B cell (primary cell): Measurements from ENCODE around the gene FHL1. TPM values are rescaled to one million over a fixed set of nuclear protein-coding genes. Genes with fewer than 3 reads are reported as not detected.

Experiments
- ATAC-seq: fragments of 200-7000 bp; cut with Tn5 transposase; one replicate; pipeline ENCODE4 v1.10.0; 2021; ENCODE audit warnings: low read depth, mild to moderate bottlenecking, moderate number of reproducible peaks, moderate library complexity
- CTCF ChIA-PET: fragments of 350-600 bp; sonication (Branson Sonifier 250); formaldehyde crosslinking; loops from one replicate; lab custom pipeline; 2021; ENCODE audit warnings: antibody characterized with exemption, inconsistent platforms; lab: Charles Lee
- POLR2A ChIA-PET: fragments of 350-600 bp; sonication (Branson Sonifier 250); formaldehyde crosslinking; loops from one replicate; lab custom pipeline; 2021; ENCODE audit warnings: antibody characterized with exemption; lab: Charles Lee
- DNase-seq: peaks from one replicate; pipeline ENCODE4 v3.0.0; 2013
- H2AFZ ChIP-seq: 2 replicates; pipeline ENCODE4 v1.6.1; 2012; ENCODE audit warnings: mild to moderate bottlenecking, low read depth, low read length; ENCODE audit not compliant: insufficient read depth, poor library complexity, severe bottlenecking
- H3K27ac ChIP-seq, 2 donors: 1 replicate in 1 of 2; 2 replicates in 1 of 2; pipeline ENCODE4 v1.5.1; 2012 to 2013; ENCODE audit warnings: low read length in 2 of 2, mild to moderate bottlenecking in 2 of 2, moderate library complexity in 1 of 2
- H3K27me3 ChIP-seq, 4 experiments: fragments of 200-600 bp in 1 of 4; sonication (generic) in 1 of 4; replicated peaks in 1 of 4; 1 replicate in 2 of 4; 2 replicates in 2 of 4; pipeline versions ENCODE4 v1.6.1 to v1.7.0; 2013 to 2016; ENCODE audit warnings: low read length in 3 of 4, mild to moderate bottlenecking in 2 of 4, mixed read lengths in 1 of 4, moderate library complexity in 1 of 4; ENCODE audit not compliant: insufficient read depth in 4 of 4, control insufficient read depth in 3 of 4; ENCODE audit errors: control extremely low read depth in 1 of 4
- H3K36me3 ChIP-seq, 2 experiments: replicated peaks in 1 of 2; 1 replicate in 1 of 2; 2 replicates in 1 of 2; pipeline versions ENCODE4 v1.6.1 to v1.7.1; 2013; ENCODE audit warnings: low read length in 1 of 2; ENCODE audit not compliant: insufficient read depth in 2 of 2, control insufficient read depth in 1 of 2; ENCODE audit errors: control extremely low read depth in 1 of 2, extremely low read depth in 1 of 2
- H3K4me1 ChIP-seq, 2 donors: fragments of 200-600 bp in 1 of 2; sonication (generic) in 1 of 2; 1 replicate in 1 of 2; 2 replicates in 1 of 2; pipeline versions ENCODE4 v1.5.1 to v1.6.1; 2013 to 2017; ENCODE audit warnings: low read length in 2 of 2; ENCODE audit not compliant: control insufficient read depth in 2 of 2, insufficient read depth in 2 of 2
- H3K4me2 ChIP-seq: replicated peaks from 2 replicates; pipeline ENCODE3; 2012; ENCODE audit warnings: mild to moderate bottlenecking, low read depth, low read length; ENCODE audit not compliant: poor library complexity, severe bottlenecking
- H3K4me3 ChIP-seq, 5 experiments: fragments of 200-600 bp in 1 of 5; sonication (generic) in 1 of 5; 1 replicate in 3 of 5; 2 replicates in 2 of 5; pipeline versions ENCODE4 v1.5.1 to v1.7.0; 2011 to 2016; ENCODE audit warnings: low read length in 4 of 5, mild to moderate bottlenecking in 4 of 5, low read depth in 2 of 5, control low read depth in 1 of 5, moderate library complexity in 1 of 5; ENCODE audit not compliant: insufficient read depth in 1 of 5; ENCODE audit errors: control extremely low read depth in 1 of 5, extremely low read depth in 1 of 5
- H3K79me2 ChIP-seq: fragments of 200-600 bp; sonication (generic); one replicate; pipeline ENCODE4 v1.6.0; 2016; ENCODE audit warnings: low read length; ENCODE audit not compliant: control insufficient read depth, insufficient read depth
- H3K9ac ChIP-seq: fragments of 200-600 bp; sonication (generic); 2 replicates; pipeline ENCODE4 v1.6.1; 2017; ENCODE audit warnings: mild to moderate bottlenecking, low read length, moderate library complexity
- H3K9me3 ChIP-seq, 3 donors: one replicate each; pipeline versions ENCODE4 v1.6.1 to v1.7.1; 2013; ENCODE audit warnings: low read length in 2 of 3; ENCODE audit not compliant: control insufficient read depth in 2 of 3, insufficient read depth in 1 of 3; ENCODE audit errors: control extremely low read depth in 1 of 3
- H4K20me1 ChIP-seq: 2 replicates; pipeline ENCODE4 v1.6.0; 2012; ENCODE audit warnings: mild to moderate bottlenecking, low read length; ENCODE audit not compliant: insufficient read depth, control insufficient read depth, poor library complexity, severe bottlenecking
- H3K27ac Mint-ChIP-seq: one replicate; pipeline ENCODE4 v1.8.0; 2021; ENCODE audit warnings: mixed read lengths
- H3K27me3 Mint-ChIP-seq: one replicate; pipeline ENCODE4 v1.8.0; 2021; ENCODE audit warnings: mixed read lengths
- H3K4me1 Mint-ChIP-seq: one replicate; pipeline ENCODE4 v1.8.0; 2021; ENCODE audit warnings: mixed read lengths
- H3K4me3 Mint-ChIP-seq: one replicate; pipeline ENCODE4 v1.8.0; 2021; ENCODE audit warnings: mixed read lengths
- H3K9me3 Mint-ChIP-seq: one replicate; pipeline ENCODE4 v1.8.0; 2022; ENCODE audit warnings: mixed read lengths; ENCODE audit not compliant: insufficient read depth
- CTCF ChIP-seq: fragments of 200-600 bp; IDR thresholded peaks from one replicate; pipeline ENCODE4 v1.8.0; 2022; ENCODE audit warnings: antibody characterized with exemption, mild to moderate bottlenecking
- EZH2 ChIP-seq: IDR thresholded peaks from 2 replicates; pipeline ENCODE4 v1.6.1; 2012; ENCODE audit warnings: borderline replicate concordance, low read depth, mild to moderate bottlenecking, moderate library complexity, low read length; ENCODE audit not compliant: insufficient read depth, poor library complexity, severe bottlenecking
- WGBS: methylation state at CpG from one replicate; pipeline ENCODE4 v1.1.5; 2013; ENCODE audit warnings: missing lambda C conversion rate; ENCODE audit not compliant: insufficient coverage; 5-methylcytosine and 5-hydroxymethylcytosine counted together
- intact Hi-C: fragments of 100-400 bp; cut with micrococcal nuclease; formaldehyde crosslinking; loops from one replicate; pipeline ENCODE4 v1.10.0; 2022
- polyA plus RNA-seq: library from polyadenylated mRNA; depleted of rRNA; stranded (reverse); fragments of >200 nt; gene quantifications from 2 replicates; pipeline ENCODE4 v1.2.3, GENCODE V29; 2012
- total RNA-seq, 2 donors: library from RNA; stranded (reverse); fragments of 120-200 nt in 1 of 2; gene quantifications; 1 replicate in 1 of 2; 2 replicates in 1 of 2; pipeline versions ENCODE4 v1.2.3 to v1.2.4, GENCODE V29; 2013 to 2022

FHL1 gene
- total and polyA plus RNA-seq, 2 donors (not counting 1 experiment from before 2014, with no cell fraction given) = 6.7 to 8.0 TPM

GRCh38 chrX:136141569-136141968, 5.8 kb upstream of the FHL1 start:
- no peak for TF ChIP-seq CTCF
- no peak for TF ChIP-seq EZH2
- Histone ChIP-seq H3K9ac (no peak overlapping the region), H3K36me3 (no peaks in the 10 kb centered on the region), H3K79me2 (no peaks in the 10 kb centered on the region), H3K9me3 (no peaks in the 10 kb centered on the region), H2AFZ (no peak overlapping the region), H3K27ac (no peak overlapping the region), H3K4me2 (no peak overlapping the region), H3K4me3 (no peak overlapping the region), H3K4me1 (peaks cover 16 to 17% of the 10 kb centered on the region in 2 donors), H4K20me1 (no peaks in the 10 kb centered on the region), H3K27me3 (peaks cover 0 to 6% (median 0%) of the 10 kb centered on the region in 4 experiments)
- no peak overlapping the region for H3K27ac Mint-ChIP-seq
- peaks cover 20% of the 10 kb centered on the region for H3K4me1 Mint-ChIP-seq
- H3K9me3 Mint-ChIP-seq = no peaks in the 10 kb centered on the region
- WGBS = no CpG with 5 or more reads among the region's 3 CpGs
- intact Hi-C loops = loop anchor here (10.0 kb wide), 1 partner anchor 353 kb away; the partner anchor contains the start of gene HTATSF1
- ChIA-PET CTCF (interaction anchor here (1.5 kb wide), 1 partner anchor 21 kb away, joined by 3 read pairs; no protein-coding TSS in a partner anchor), POLR2A (no interaction called here)
- DNase-seq = no peak
- H3K27me3 Mint-ChIP-seq = no peaks in the 10 kb centered on the region
- H3K4me3 Mint-ChIP-seq = no peak overlapping the region
- no peak for ATAC-seq

DNA sequence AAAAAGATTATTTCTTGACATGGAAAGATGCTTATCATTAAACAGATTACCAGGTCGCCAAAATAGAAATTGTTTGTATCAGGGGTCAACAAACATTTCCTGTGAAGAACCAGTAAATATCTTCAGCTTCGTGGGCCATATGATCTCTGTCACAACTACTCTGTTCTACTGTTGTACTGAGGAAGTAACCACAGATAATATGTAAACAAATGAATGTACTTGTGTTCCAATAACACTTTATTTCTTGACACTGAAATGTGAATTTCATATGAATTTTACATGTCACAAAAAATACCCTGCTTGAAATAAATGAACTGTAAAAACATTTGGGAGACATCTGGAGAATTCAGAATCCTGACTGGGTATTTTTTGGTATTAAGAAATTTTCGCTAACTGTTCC, 4.7 kb upstream of the FHL1 start:
- TF ChIP-seq CTCF (no peak), EZH2 (no peak)
- Histone ChIP-seq H3K4me3 (no peak overlapping the region), H3K9ac (no peak overlapping the region), H3K27ac (no peak overlapping the region), H3K9me3 (no peaks in the 10 kb centered on the region), H4K20me1 (no peaks in the 10 kb centered on the region), H3K4me1 (peaks cover 17 to 18% of the 10 kb centered on the region in 2 donors), H2AFZ (no peak overlapping the region), H3K4me2 (no peak overlapping the region), H3K27me3 (peaks cover 0 to 6% (median 0%) of the 10 kb centered on the region in 4 experiments), H3K79me2 (no peaks in the 10 kb centered on the region), H3K36me3 (no peaks in the 10 kb centered on the region)
- intact Hi-C loops = loop anchor here (10.0 kb wide), 1 partner anchor 352 kb away; the partner anchor contains the start of gene HTATSF1
- no peak for DNase-seq
- no peaks in the 10 kb centered on the region for H3K27me3 Mint-ChIP-seq
- POLR2A ChIA-PET = no interaction called here
- H3K4me3 Mint-ChIP-seq = no peak overlapping the region
- no peaks in the 10 kb centered on the region for H3K9me3 Mint-ChIP-seq
- ATAC-seq = no peak
- CTCF ChIA-PET = no interaction called here
- peaks cover 22% of the 10 kb centered on the region for H3K4me1 Mint-ChIP-seq
- WGBS = no CpG with 5 or more reads among the region's 3 CpGs
- H3K27ac Mint-ChIP-seq = no peak overlapping the region
